SU-DHL-6 (cell line): Measurements from ENCODE around the gene RNF220.

ENCODE experiments used
- H2AFZ ChIP-seq: fragments of 200-600 bp; sonication (generic); 2 replicates; pipeline ENCODE4 v1.6.1; 2014; ENCODE audit warnings: low read depth, mild to moderate bottlenecking, moderate library complexity, mixed read lengths, antibody characterized with exemption, low read length; ENCODE audit not compliant: severe bottlenecking
- H3F3A ChIP-seq: fragments of 200-600 bp; shearing (Covaris generic); 2 replicates; pipeline ENCODE4 v1.6.0; 2016; ENCODE audit warnings: antibody characterized with exemption, mild to moderate bottlenecking; ENCODE audit not compliant: insufficient read depth
- H3K27ac ChIP-seq: fragments of 200-600 bp; sonication (generic); 2 replicates; pipeline ENCODE4 v1.5.1; 2016; ENCODE audit warnings: low read depth, mild to moderate bottlenecking, low read length, moderate library complexity, mixed read lengths
- H3K27me3 ChIP-seq: fragments of 200-600 bp; sonication (generic), shearing (Covaris generic); 2 replicates; pipeline ENCODE4 v1.6.0; 2014; ENCODE audit warnings: mild to moderate bottlenecking, low read length
- H3K36me3 ChIP-seq: fragments of 200-600 bp; sonication (generic); 2 replicates; pipeline ENCODE4 v1.6.1; 2014; ENCODE audit warnings: mild to moderate bottlenecking, low read length, mixed read lengths
- H3K4me2 ChIP-seq: fragments of 300-600, 200-600 bp; shearing (Covaris generic), sonication (generic); 2 replicates; pipeline ENCODE4 v1.6.0; 2014; ENCODE audit warnings: low read length, low read depth, mild to moderate bottlenecking; ENCODE audit not compliant: poor library complexity, severe bottlenecking
- H3K4me3 ChIP-seq: fragments of 200-600 bp; sonication (generic); 2 replicates; pipeline ENCODE4 v1.5.1; 2014; ENCODE audit warnings: antibody characterized with exemption, low read length, mild to moderate bottlenecking, mixed read lengths; ENCODE audit not compliant: insufficient read depth, poor library complexity, severe bottlenecking
- H3K79me2 ChIP-seq: fragments of 200-600 bp; sonication (generic); 2 replicates; pipeline ENCODE4 v1.6.1; 2014; ENCODE audit warnings: mild to moderate bottlenecking, low read length, moderate library complexity; ENCODE audit not compliant: insufficient read depth
- H3K9ac ChIP-seq: fragments of 200-600 bp; sonication (generic); 2 replicates; pipeline ENCODE4 v1.7.0; 2014; ENCODE audit warnings: mild to moderate bottlenecking, low read length
- H3K9me2 ChIP-seq: fragments of 200-600 bp; sonication (generic); replicated peaks from 2 replicates; pipeline ENCODE4 v1.6.1; 2014; ENCODE audit warnings: low read length; ENCODE audit not compliant: insufficient read depth
- H3K9me3 ChIP-seq: fragments of 200-600 bp; sonication (generic); 2 replicates; pipeline ENCODE4 v1.6.1; 2014; ENCODE audit warnings: low read length, mixed read lengths; ENCODE audit not compliant: insufficient read depth
- H4K20me1 ChIP-seq: fragments of 200-600 bp; sonication (generic); 2 replicates; pipeline ENCODE4 v1.6.1; 2014; ENCODE audit warnings: low read depth, mild to moderate bottlenecking, antibody characterized with exemption, low read length, moderate library complexity, mixed read lengths
- EZH2phosphoT487 ChIP-seq: fragments of 200-600 bp; sonication (generic), shearing (Covaris generic); conservative IDR thresholded peaks from 2 replicates; pipeline ENCODE4 v1.6.1; 2018; ENCODE audit warnings: mild to moderate bottlenecking, antibody characterized with exemption, low read length, moderate library complexity, mixed read lengths
- TF ChIP-seq, protein P1 (sequence below): fragments of 200-600 bp; sonication (generic); IDR thresholded peaks from one replicate; pipeline ENCODE4 v1.5.1; 2017; ENCODE audit warnings: antibody characterized with exemption, mild to moderate bottlenecking, low read length, moderate library complexity; ENCODE audit not compliant: insufficient read depth, poor library complexity, severe bottlenecking

Gene RNF220

GRCh38 chr1:44643721-44644334 lies 238.8 kb downstream of the RNF220 start:
- Histone ChIP-seq H3K27me3 (no peaks in the 10 kb centered on the region), H3K9me3 (no peaks in the 10 kb centered on the region), H3K4me2 (no peak overlapping the region), H3K4me3 (no peak overlapping the region), H3K9ac (no peak overlapping the region), H4K20me1 (no peaks in the 10 kb centered on the region), H2AFZ (no peak overlapping the region), H3K36me3 (no peaks in the 10 kb centered on the region), H3K9me2 (no peaks in the 10 kb centered on the region), H3F3A (no peaks in the 10 kb centered on the region), H3K27ac (no peak overlapping the region), H3K79me2 (no peaks in the 10 kb centered on the region)
- TF ChIP-seq EZH2phosphoT487: no peak
- TF ChIP-seq, protein P1, sequence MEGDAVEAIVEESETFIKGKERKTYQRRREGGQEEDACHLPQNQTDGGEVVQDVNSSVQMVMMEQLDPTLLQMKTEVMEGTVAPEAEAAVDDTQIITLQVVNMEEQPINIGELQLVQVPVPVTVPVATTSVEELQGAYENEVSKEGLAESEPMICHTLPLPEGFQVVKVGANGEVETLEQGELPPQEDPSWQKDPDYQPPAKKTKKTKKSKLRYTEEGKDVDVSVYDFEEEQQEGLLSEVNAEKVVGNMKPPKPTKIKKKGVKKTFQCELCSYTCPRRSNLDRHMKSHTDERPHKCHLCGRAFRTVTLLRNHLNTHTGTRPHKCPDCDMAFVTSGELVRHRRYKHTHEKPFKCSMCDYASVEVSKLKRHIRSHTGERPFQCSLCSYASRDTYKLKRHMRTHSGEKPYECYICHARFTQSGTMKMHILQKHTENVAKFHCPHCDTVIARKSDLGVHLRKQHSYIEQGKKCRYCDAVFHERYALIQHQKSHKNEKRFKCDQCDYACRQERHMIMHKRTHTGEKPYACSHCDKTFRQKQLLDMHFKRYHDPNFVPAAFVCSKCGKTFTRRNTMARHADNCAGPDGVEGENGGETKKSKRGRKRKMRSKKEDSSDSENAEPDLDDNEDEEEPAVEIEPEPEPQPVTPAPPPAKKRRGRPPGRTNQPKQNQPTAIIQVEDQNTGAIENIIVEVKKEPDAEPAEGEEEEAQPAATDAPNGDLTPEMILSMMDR: no peak

DNA sequence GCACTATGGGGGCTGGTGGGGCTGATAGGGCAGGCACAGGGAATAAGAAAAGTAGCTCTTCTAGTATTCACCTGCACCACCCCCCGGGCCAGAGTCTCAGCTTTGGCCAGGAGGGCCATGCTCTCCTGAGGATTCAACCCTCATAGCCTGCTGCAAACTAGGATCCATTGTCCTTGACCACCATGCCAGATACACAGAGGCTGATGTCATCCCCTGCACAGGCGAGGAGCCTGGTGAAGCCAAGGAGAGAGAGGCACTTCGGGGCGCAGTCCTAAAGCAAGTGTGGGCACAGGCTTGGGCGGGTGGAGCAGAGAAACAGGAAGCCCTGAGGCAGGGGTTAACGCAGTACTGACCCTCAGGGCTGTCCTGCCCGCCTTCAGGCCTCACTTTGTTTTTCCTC lies 239.8 kb downstream of the RNF220 start:
- Histone ChIP-seq H3K79me2 (no peaks in the 10 kb centered on the region), H2AFZ (no peak overlapping the region), H3K9ac (no peak overlapping the region), H4K20me1 (no peaks in the 10 kb centered on the region), H3K9me3 (no peaks in the 10 kb centered on the region), H3K36me3 (no peaks in the 10 kb centered on the region), H3K4me2 (no peak overlapping the region), H3F3A (no peaks in the 10 kb centered on the region), H3K27ac (no peak overlapping the region), H3K4me3 (no peak overlapping the region), H3K9me2 (no peaks in the 10 kb centered on the region), H3K27me3 (no peaks in the 10 kb centered on the region)
- TF ChIP-seq, protein P1: no peak
- no peak for TF ChIP-seq EZH2phosphoT487

DNA sequence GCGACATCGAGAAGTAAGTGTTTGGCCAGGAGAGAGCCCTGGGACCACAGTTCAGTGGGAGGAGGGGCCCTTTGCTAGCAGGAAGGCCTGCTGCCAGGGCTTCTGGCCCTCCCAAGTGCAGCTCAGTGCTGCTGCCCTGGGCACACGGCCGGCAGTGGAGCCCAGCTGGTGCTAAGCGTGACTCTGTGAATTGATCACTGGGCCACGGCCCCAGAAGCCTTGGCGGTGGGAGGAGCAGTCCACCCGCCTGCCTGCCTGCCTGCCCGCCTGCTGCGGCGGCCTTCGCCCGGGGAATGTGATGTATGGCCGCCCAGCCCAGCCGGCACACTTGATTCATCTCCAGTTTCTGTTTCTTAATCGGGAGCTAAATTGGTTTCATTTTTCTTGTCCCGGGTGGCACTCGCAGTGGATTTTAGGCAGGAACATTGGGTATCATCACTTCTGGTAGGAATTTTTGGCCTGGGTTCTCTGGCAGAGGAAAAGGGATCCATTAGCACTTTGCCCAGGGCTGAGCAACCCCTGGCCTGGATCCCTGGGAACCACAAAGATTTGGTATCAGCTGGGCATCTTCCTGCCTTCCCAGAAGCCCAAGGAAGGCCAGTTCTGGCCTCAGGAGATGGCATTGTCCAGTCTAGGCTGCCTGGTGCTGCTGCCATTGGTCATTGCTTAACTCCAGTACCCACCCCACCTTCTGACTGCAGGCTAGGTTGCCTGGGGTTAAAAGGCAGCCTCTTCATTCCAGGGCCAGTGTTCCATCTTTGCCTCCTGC lies 240.6 kb downstream of the RNF220 start:
- H4K20me1 ChIP-seq: no peaks in the 10 kb centered on the region
- TF ChIP-seq, protein P1: no peak
- TF ChIP-seq EZH2phosphoT487: no peak
- H3K9me3 ChIP-seq: no peaks in the 10 kb centered on the region
- H3K79me2 ChIP-seq: no peaks in the 10 kb centered on the region
- H3F3A ChIP-seq: no peaks in the 10 kb centered on the region
- no peak overlapping the region for H3K9ac ChIP-seq
- no peak overlapping the region for H3K4me3 ChIP-seq
- H3K36me3 ChIP-seq: no peaks in the 10 kb centered on the region
- no peaks in the 10 kb centered on the region for H3K9me2 ChIP-seq
- no peak overlapping the region for H3K27ac ChIP-seq
- no peak overlapping the region for H2AFZ ChIP-seq
- no peak overlapping the region for H3K4me2 ChIP-seq
- H3K27me3 ChIP-seq: no peaks in the 10 kb centered on the region
